ENCODE results near the gene CNKSR3.

CNKSR3 gene

DNA sequence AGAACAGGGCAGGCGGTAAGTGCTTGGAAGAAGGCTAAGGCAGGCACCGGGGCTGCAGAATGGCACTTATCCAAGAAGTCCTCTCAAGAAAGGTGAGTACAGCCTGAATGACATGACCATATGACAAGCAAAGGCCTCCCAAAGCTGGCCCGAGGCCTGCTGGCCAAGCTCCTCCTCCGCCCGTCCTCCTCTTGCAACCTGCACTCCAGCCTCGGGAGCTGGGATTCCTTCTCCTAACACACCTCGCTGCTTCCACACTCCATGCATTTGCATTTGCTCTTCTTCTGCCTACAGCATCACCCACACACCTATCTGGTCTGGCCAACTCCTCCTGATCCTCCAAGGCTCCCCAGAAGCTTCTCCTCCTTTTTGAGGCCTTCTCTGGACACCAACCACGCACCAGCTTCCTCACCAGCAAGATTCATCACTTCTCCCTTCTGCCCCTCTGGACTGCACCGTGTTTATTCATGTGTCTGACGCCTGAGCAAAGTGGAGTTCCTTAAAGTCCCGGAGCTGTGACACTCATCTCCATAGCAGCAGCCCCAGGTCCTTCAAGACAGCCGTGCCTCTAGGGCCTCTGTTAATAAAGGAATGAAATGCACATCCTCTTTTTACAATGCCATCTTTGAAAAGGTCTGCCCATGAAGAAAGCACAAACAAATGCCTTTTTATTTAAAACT, 32.3 kb downstream of the CNKSR3 start:
- peak; percentile 71 to 79 (median 73) for DNase-seq

DNA sequence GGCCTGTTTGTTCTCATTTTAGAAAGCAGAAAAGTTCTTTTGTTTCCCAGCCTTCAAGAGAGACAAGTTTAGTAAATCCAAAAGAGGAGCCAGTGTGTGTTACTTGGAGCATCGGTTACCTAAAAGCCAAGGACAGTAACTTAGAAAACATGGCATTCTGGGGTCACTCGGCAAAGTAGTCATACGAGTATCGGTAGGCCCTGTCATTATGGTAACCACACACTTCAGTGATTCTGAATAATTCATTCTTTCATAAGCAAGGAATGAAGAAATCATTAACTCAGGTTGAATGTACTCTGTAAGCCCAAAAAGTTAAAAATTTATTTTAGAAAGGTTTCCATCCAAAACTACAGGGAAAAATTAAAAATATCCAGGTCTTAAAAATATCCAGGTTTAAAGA, 34.0 kb downstream of the CNKSR3 start:
- no peak for DNase-seq

DNA sequence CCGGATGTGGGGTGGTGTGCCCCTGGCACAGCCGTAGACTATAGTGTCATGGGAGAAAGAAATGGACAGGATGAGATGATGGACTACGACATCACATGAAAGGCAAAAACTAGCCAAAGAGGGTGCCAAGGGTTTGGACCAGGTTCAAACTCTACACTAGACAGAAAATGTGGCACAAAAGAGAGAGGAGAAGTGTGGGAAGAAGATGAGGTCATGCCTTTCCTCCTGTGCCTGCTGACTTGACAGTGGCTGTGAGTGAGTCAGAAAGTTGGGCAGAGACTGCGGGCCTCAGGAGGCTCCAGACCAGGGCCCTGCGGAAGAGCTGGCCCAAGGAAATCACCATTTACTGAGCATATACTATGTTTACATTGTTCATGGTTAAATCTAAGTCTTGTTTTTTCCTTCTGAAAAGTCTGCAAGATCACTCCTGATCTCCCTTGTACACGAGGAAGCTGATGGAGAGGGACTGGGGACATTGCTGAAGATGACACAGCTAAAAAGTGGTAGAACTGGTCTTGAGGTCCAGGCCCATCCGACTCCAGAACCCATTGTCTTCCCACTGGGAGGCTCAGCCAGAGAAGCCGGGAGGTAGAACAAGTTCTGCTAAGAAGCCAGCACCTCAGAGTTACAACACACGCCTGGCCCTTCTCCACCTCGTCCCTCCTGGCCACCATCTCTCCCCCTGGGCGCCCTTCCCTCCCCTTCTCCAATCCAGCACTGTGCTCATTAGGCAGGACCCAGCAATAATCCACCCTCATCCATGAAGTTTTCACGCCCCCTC, 35.6 kb downstream of the CNKSR3 start:
- peak; percentile 70 to 85 (median 80) for DNase-seq

DNA sequence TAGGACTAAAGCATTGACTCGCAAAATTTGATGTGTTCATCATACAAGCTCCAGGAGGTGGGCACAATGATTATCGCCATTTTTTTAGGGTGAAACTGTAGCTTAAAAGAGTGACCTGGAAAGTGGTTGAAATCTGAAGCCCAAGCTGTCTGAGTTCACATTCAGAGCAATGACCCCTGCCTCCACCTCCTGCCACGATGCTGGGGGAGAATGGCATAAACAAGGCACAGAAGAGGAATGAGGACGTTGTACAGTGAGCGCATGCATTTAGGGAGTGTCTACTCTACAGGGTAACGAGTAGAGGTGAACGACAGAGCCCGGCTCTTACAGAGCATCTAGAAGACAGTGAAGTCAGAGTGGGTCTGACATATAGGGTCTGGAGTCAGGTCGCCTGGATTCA, 37.2 kb downstream of the CNKSR3 start:
- DNase-seq: no peak

DNA sequence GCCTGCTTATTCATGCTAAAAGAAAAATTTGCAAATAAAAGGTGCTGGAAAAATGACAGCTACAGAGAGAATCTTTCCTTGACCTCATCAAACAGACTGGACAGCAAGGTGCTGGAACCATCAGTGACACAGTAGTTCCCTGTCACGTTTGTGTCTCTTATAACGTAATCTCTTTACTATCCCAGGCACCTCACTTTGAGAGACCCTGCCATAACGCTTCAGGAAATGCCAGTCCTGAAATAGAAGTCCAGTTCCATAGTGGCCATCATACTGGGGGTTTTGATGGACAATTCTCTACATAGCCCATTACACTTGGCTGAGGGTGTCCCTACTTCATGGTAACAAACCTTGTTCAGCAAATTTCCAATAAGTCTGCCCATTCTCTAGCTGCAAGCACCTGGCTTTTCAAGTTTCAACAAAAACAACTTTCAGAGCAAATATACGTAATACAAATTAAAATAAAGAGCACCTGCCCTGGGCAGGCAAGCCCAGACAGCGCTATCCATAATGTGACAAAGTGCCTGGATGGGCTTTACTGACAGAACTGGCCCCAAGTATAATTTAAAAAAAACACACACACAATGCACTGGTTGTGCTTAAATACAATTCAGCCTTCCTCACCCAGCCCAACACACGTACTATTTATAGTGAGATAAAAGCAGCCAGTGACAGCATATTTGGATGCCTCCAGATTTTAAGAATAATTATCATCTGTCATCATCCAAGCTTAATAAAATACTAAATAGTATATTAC, 38.7 kb downstream of the CNKSR3 start:
- DNase-seq: no peak

DNA sequence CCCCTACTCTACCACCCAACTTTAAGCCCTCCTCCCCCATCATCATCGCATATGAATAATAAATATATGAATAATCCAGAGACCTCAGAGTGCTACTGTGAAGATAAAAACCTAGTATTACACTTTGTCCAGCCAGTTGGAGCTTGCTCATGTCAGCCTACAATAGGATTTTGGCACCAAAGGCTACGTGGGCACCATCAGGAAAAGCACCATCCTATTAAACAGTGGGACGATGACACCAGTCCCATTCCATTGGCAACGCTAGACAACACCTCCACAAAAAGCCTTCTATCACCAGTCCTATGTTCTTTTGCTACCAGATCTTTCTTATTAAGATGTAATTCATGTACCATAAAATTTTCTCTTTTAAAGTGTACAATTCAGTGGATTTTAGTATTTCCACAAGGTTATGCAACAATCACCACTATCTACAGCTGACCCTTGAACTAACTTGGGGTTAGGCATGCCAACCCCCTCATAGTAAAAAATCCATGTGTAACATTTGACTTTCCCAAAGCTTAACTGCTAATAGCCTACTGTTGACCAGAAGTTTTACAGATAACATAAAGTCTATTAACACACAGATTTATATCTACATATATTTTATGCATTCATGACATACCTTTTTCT, 41.1 kb downstream of the CNKSR3 start:
- DNase-seq: no peak

DNA sequence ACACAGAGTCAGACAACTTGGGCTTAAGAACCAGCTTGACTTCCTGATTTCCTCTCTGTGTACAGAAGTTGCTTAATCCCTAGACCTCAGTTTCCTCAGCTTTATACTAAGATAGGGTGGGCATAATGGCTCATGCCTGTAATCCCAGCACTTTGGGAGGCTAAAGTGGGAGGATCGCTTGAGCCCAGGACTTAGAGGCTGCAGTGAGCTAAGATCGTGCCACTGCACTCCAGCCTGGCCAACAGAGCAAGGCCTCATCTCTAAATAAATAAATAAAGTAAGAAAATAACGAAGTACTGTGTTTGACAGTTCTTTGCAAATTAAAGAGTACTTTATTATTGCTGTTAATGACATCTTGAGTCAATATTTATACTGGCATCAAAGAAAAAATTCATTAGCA, 41.7 kb downstream of the CNKSR3 start:
- DNase-seq: peak in 1 of 3 donors; percentile 10

DNA sequence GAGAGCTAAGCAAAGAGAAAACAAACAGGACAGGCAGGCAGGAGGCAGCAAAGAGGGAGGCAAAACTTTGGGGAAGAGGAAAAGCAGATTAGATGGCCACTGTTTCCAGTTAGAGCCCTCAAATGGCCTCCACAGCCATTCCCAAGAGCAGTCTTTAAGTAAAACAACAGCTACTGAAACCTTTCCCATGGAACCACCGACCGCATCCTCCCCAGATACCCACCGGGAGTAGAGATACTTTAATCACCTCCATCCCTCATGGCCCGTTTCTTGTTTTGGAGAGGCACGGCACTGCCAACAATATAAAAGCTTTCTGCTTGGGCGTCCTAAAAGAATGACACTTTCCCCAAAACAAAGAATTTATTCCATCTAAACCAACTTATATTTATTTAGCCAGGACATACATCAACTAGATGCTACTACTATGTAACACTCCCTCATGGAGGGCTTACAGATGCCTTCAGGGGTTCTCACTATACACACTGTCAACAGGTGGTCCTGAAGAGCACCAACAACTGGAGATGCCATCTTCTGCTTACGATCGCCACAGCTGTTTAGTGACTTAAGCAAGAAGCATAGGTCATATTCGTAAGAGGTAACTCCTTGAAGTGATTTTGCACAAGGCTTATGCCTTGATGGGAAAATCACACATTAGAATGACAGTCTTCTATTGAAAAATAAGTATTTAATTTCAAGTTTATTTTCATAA, 43.4 kb downstream of the CNKSR3 start:
- DNase-seq: no peak

DNA sequence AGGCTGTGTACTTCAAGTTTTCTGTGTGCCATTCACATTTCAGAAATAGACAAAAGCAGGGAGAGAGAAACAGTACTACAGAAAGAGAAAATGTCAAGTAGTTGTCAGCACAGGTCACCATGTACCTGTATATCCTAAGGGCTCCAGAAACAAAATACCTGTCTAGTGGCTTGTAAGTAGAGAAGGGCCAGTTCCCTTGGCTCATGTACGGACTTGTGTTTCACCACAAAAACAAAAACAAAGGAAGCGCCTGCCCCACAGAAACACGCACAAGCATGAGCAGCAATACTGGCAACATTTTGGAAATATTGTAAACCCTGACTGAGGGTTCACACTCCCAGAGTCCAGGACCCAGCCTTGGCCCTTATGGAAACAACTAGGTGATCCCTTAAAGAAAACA, 44.3 kb downstream of the CNKSR3 start:
- no peak for DNase-seq

DNA sequence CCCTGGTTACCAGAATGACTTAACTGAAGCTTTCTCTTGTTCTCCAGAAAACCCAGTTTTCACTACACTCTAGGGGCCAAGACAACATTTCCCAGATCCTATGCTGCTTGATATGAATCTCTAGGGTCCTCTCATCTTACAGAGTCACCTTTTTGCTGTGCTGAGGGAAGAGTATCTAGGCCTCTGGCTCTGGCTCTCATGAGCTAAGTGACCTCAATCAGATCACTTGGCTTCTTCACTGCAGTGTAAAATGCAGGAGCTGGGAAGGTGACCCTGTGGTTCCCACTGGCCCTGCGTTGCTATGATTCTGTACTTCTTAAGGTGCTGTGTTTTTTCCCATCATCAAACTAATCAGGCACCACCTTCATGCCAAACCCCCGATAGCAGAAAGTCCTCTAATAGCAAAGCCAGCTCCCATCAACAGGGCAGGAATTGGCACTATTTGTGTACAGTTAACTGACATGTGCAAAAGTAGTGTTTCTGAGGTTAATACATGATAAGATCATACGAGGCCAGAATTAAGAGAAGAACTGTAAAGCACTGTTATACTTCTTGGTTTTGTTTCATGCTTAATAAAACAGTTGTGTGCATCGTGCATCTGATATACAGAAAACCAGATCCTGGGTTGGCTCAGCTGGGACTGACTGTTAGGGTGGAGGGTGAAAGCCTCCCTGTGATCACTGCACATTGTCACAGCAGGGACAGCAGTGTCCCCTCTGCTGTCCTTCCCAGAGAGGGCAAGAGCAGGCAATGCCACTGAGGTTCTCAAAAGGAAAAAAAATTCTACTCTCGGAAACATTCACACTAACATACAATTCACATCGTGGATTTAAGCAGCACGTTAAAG, 46.7 kb downstream of the CNKSR3 start:
- no peak for DNase-seq

DNA sequence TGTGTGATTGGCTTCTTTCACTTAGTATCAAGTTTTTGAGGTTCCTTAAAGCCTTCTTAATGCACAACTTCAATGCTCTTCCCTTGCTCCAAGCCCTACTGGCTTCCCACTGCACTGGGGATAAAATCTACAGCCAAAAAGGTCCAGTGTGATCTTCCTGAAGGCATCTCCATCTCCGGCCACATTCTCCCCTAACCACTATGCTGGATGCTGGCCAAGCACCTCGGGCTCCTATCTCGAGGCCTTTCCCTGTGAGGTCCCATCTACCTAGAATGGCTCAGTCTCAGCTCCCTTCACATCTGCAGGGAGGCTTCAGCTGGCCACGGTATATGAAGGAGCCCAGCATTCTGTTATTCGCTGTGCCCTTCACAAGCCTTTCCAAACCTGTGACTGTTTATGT, 48.1 kb downstream of the CNKSR3 start:
- DNase-seq: no peak

DNA sequence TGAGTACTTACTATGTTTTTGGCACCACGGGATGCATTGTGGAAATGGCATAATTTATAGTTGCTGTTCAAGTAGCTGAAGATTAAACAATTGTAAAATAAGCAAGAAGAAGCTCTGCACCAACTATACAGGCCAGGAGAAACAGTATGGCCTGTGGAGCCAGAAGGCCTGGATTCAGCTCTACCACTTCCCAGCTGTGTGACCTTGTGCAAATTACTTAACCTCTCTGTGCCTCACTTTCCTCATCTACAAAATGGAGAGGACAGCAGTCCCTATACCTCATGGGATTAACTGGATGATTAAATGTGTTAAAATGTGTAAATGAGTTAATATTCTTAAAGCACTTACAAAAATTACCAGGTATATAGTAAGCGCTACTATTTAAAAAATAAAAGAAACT, 49.1 kb downstream of the CNKSR3 start:
- no peak for DNase-seq

DNA sequence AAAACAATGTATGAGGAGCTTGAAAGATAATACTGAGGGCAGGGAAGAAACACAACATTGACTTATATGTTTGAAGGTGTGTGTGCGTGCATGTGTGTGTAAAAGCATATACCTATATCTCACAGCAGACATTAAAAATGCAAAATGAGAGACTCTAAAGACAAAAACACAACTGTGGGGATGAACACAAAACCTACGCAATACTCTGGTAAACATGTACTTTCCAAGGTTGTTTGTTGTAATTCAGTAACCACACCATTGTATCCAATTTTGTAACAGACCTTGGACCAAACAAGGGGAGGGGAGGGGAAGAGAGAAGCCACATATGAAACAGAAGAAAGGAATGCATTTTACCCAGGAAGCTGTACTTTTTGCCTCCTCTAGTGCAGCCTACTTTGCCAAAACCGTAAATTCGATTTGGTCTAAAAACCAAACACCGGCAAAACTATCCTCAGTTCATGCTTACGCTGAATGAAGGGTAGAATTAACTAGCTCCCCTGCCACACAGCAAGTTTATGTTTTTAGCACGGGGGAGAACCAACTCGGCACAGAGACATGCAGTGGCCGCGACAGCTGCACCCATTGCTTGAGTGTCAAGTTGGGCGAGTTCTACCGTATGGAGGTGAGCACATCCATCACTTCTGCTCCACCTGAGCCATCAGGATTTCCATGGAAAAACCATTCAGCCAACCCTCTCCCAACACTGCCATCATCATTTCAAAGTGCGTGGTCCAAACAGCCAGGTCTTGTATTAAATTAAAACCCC, 50.0 kb downstream of the CNKSR3 start:
- no peak for DNase-seq

DNA sequence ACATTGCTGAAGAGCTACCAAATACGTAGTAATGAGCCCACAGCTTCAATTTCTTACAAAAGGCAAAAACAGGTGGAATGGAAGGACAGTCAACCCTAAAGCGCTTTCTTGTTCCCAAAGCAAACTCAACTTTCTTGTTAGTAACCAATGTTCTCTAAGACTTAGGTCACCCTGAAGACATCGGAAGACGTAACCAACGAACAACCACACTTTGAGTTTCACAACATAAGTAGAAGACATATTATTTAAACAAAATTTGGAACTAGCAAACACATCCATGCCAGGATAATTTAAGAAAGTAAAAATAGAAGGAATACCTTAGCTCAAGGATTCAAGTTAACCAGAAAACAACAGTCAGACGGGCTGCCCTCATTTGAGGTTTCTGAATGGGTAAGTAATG, 51.0 kb downstream of the CNKSR3 start:
- no peak for DNase-seq

DNA sequence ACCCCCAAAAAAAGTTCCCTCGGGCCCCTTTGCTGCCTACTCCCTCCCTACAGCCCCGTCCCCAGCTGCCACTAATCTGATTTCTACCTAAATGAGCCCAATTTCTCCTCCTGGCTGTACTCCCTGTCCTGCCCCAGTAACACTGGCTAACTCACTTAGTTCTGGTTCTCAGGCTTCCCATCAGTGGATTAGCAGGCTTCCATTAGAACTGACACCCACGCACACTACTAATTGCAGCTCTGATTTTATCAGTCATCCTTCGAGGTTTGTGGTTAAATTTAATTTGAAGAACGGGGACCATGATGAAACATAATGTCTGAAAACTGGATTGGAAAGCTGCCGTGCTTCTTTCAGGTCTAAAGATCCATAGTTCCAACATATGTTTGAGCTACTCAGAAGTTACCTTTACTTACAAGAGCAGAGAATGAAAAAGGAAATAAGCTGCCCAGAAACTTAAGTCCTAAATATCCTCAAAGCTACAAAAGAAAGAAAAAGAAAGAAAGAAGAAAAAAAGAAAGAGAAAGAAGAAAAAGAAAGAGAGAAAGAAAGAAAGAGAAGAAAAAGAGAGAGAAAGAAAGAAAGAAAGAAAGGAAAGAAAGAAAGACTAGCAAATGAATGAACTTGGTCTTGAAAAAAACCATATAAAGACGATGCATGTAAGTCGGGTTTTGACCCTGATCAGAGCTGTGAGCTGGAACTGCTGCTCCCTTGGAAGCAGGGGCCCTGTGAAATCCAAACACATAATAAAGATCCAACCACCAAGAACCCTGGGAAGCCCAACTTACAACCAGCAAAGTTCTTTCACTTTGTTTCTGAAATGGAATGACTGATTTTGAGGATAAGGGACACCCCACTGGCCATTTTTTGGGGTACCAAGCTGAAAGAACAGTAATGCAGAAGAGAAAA, 51.7 kb downstream of the CNKSR3 start:
- no peak for DNase-seq

DNA sequence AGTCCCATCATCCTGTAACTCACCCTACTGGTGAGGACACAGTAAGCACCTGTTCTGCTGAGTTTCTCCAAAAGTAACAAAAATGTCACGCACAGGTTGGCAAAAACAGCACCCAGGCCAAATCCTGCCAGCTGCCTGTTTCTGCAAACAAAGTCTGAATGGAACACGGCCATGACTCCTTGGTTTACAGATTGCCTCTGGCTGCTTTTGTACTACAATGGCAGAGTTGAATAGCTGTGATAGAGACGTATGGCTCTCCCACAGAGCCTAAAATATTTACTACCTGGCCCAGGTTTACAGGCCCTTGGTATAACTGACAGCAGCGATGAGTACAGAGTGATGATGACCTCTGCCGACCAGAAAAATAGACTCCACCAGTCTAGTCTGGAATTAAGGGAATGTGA, 52.6 kb downstream of the CNKSR3 start:
- DNase-seq: no peak

DNA sequence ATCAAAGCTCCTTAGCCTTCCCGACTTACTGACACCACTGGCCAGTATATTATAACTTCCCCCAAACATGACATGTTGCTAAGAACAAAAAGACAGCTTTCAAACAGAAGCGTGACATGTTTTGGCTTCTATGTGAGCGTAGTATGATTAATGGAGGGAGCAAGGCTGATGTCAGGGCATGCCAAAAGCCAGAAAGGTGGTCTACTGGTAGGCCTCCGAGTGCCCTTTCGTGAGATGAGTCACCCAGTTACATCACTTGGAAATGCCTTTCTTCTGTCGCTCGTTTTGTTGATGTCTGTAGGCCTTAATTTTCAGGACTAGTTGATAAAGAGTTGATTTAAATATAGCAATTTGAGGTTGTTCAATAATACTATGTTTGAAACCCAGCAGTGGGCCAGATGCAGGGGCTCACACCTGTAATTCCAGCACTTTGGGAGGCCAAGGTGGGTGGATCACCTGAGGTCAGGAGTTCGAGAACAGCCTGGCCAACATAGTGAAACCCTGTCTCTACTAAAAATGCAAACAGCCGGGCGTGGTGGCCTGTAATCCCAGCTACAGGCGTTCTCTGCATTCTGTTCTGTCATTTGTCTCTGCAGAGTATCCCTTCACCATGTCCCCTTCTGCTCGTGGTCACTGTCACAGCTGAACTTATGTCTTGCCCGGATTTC, 53.3 kb downstream of the CNKSR3 start:
- no peak for DNase-seq

DNA sequence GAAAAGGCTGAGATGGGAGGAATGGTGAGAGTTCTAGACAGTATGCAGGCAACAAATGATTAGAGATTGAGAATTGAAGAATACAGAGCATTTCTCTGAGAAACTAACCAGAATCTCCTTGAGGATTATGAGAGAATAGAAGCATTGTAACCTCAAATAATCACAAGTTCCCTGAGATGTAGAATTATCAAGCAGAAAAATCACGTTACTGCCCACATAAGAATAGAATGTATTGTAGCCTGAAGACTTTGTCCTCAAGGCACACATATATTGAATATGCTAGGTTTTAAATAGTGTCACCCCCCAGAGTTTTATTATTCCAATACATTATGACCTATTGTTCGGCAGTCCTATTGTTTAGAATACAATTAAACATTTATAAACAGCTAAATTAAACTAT, 57.2 kb downstream of the CNKSR3 start:
- DNase-seq: no peak

DNA sequence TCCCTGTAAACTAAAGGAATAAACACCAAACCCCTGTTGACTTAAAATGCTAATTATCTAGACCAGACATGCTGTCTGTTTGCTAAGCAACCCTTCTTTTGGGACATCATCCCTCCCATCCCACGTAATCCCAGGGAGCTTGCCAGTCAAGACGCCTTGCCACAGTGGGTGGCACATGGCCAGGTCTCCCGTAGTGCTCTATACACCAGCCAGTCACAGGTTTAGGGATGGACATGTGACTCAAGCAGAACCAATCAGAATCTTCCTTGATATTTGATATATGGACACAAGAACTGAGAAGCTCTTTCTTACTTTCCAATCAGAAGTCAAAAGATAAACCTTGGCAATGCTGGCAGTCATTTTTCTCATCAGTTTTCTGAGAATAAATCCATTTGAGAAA, 60.0 kb downstream of the CNKSR3 start:
- no peak for DNase-seq
